Kasumi-1 (cell line): ENCODE measurements around the gene RETREG2.
"Not testable (repeated sequence)": the region's sequence is repeated elsewhere in the genome, so short reads cannot be mapped to it uniquely, and the experiment has no call there.

ENCODE experiments used
- DNase-seq, 2 experiments: peaks; one replicate each; lab custom pipeline; 2025; lab: John Stamatoyannopoulos, UW

RETREG2 gene

DNA sequence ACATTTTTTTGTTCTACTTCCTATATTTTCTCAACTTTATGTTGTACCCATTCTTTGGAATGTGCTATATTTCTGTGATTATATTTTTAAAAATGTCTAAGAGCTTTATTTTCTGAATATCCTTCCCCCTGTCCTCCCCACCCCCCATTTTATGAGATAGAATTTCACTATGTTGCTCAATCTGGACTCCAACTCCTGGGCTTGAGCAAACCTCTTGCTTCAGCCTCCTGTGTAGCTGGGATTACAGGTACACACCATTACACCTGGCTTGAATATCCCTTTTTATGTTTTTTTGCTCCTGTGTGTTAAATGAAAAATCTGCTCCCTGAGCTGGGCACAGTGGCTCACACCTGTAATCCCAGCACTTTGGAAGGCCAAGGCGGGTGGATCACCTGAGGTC lies 19.3 kb downstream of the RETREG2 start:
- no peak for DNase-seq

- no peak for DNase-seq
These were observed 20.9 kb downstream of the RETREG2 start for GRCh38 chr2:219198974-219199373.

DNA sequence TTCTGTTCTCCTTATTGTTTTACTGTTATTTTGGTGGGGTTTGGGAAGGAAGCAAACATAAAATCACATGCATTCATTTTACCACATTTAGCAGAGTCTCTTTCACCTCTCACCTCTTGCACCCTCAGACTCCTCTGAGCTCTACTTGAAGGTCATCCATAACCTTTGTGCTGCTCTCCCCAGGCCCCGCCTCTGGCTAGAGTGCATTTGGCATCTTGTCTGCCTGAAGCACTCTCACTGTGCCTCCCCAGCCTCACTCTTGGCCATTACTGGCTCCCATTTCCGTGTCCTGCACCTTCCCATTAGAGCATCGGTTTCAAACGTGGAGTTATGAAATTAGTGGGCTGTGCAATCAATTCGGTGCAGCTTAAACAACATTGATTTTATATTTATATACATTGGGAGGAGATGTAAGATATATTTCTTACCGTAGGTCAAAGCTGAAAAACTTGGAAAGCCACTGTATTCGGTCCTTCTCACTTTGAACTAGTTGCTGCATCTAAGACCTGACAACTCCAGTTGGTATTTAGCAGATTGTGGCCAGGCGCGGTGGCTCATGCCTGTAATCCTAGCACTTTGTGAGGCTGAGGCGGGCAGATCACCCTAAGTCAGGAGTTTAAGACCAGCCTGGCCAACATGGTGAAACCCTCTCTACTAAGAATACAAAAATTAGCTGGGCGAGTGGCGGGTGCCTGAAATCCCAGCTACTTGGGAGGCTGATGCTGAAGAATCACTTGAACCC lies 21.6 kb downstream of the RETREG2 start:
- no peak for DNase-seq

GRCh38 chr2:219200502-219201326 lies 22.6 kb downstream of the RETREG2 start:
- not testable (repeated sequence) for DNase-seq

DNA sequence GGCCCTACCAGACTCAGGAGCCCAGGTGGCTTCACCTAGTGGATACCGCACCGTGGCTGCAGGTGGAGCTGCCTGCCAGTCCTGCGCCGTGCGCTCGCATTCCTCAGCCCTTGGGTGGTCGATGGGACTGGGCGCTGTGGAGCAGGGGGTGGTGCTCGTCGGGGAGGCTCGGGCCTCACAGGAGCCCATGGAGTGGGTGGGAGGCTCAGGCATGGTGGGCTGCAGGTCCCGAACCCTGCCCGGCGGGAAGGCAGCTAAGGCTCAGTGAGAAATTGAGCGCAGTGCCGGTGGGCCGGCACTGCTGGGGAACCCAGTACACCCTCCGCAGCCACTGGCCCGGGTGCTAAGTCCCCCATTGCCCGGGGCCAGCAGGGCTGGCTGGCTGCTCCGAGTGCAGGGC lies 23.3 kb downstream of the RETREG2 start:
- not testable (repeated sequence) for DNase-seq

- DNase-seq = no peak
These were observed 26.5 kb downstream of the RETREG2 start for GRCh38 chr2:219204425-219205164.

DNA sequence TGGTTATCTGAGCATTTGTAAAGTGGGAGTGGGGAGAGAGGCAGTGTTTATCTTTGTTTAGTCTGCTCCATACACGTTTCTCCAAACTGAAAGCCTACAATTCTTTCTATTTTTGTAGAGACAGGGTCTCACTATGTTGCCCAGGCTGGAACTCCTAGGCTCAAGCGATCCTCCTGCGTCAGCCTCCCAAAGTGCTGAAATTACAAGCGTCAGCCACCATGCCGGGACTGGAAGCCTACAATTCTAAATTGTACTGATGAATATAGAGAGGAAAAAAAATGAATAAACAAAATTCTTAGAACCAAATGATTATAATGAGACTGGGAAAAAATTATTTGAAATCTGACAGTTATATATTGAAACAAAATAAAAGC lies 27.1 kb downstream of the RETREG2 start:
- DNase-seq = no peak

- DNase-seq = no peak
These were observed 27.9 kb downstream of the RETREG2 start for GRCh38 chr2:219205981-219206327.

DNA sequence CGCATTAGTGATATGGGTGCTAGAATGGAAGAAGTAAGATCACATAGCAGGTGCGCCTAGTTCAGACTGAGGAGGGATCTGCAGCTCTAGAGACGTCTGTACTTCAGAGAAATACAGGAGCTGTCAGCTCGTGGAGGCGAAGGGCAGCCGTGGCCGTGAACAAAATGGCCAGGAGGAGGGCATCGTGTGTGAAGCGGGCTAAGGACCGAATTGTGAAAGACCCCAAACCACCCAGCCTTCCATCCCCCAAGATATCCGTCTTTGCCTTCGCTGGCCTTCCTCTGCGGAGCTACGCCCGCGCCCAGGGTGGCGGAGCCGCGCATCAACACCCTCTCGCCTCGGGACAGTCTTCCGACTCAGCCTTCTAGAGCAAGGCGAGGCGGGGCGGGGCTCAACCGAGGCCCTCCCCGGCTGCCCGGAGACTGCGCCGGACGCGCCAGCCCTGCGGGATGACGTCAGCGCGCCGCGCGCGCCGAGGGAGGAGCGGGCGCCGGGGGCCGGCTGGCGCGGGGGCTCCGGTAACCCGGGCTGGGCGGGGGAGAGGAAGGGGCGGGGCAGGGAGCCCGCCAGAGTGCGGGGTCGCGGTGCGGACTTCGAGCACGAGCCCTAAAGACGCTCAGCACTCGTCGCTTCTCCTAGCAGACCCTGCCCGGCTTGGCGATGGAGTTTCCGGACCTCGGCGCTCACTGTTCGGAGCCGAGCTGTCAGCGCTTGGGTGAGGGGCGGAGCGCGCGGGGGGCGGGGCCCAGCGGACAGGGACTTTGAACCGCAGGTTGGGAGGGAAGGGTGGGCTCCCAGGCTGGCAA lies 28.5 kb downstream of the RETREG2 start, which contains the start of gene ZFAND2B:
Gene ZFAND2B, plus strand, starts transcription at position 455 of the 806 bp plus-strand sequence. Its CDS starts 206 bp downstream, at position 661.
- DNase-seq = peak; percentile 72

- no peak for DNase-seq
These were observed 29.2 kb downstream of the RETREG2 start for GRCh38 chr2:219207134-219207883.

GRCh38 chr2:219207884-219208740 lies 30.0 kb downstream of the RETREG2 start:
- DNase-seq = no peak

GRCh38 chr2:219209236-219210195 lies 31.4 kb downstream of the RETREG2 start:
- peak; percentile 56 to 65 for DNase-seq

DNA sequence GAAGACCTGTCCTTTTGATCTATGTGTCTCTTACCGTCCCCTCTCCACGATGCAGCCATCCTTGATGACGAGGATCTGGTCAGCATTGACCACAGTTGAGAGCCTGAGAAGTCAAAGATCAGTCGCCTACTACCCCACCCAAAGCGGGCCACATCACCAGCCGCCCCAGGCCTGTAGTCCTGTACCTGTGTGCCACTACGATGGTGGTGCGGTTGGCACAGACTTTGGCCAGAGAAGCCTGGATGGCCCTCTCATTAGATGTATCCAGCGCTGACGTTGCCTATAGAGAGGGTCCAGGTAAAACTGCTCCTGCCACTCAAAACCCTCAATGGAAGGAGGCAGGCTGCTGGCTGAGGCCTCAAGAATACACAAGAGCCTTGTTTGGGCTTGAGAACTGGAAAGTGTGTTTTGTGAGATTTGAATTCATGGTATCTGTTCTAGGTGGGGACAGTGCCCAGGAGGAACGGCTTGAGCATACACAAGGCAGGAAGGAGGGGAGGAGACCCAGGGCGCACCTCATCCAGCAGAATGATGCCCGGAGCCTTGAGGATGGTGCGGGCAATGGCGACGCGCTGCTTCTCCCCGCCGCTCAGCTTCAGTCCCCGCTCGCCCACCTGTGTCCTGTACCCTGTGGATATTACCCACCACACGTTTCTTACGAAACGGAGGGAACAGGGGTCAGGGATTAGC lies 32.3 kb downstream of the RETREG2 start:
- DNase-seq = no peak

DNA sequence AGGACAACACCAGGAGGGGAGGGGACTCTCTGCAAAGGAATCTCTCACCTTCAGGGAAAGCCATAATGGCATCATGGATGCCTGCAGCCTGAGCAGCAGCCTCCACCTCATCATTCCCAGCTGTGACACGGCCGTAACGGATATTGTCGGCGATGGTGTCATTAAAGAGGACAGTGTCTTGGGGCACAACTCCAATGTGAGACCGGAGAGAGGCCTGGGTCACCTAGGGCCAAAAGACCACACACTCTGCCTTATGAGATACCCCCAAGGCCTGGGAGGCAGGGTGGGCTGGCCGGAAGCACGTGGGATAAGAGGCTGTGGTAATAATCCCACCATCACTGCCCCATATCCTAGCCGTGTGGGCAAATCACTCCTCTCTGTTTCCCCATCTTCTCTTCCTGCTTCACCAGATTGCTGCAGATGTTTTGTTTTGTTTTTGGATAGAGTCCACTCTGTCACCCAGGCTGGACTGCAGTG lies 32.8 kb downstream of the RETREG2 start:
- DNase-seq = no peak

DNA sequence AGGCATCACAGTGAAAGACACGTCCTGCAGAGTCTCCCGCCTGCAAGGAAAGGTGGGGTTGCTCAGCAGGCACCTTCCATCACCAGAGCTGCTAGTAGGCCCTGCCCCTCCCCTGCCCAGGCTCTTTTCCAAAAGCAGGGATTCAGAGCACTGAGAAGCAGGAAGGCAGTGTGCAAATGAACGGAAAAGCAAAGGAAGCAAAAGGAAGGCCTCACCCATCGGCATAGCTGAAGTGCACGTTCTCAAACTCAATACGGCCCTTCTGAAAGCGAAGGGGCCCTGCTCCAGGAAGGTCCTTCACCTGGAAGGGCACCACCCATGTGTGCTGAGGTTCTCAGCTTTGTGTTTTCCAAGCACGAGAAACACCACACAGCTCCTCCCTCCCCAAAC lies 34.9 kb downstream of the RETREG2 start:
- no peak for DNase-seq

DNA sequence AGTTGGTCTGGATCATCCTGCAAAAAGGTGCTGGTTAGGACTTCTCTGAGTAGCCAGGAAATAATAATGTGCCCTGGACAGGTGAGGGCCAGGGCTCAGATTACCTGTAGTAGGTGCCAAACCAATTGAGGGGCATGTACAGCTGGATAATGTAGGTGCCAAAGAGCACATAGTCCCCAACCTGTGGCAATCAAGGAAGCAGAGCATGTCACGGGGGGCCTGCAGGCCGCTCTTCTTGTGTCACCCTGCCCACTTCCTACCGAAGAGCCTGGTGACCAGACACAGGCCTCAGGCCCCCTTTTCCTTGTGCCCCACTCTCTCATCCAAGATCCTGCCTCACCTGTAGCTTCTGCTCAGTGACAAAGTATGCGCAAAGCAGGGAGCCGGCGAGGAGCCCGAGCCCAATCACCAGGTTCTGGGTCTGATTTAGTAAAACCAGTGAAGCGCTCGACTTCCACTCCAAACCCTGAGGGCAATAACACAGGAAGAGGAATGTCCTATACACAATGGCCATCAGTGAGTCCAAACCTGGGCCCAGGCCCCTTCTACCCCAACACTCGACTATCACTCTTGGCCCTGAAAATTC lies 35.5 kb downstream of the RETREG2 start:
- no peak for DNase-seq

DNA sequence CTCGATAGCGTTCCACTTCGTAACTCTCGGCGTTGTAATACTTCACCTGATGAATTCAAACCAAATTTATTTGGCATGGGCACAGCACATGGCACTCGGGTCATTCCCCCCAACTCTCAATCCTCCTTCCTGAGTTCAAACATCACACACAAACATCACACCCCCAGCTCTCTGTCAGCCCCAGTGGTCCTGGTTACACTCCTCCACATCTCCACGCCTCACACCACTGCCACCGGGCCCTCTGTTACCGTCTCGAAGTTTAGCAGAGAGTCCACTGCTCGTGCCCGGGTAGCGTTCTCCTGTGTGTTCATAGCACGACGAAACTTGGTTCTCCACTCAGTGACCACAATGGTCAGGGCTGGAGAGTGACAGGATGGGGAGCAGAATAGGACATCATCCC lies 36.1 kb downstream of the RETREG2 start:
- no peak for DNase-seq

- no peak for DNase-seq
These were observed 36.7 kb downstream of the RETREG2 start for GRCh38 chr2:219214786-219215185.
